Cardiac fibroblast (primary cell): ENCODE data around the gene FBXO11.

ENCODE experiments used
- DNase-seq, 2 donors: peaks; one replicate each; pipeline versions ENCODE4 v3.0.0 to v3.0.0-alpha.2; 2010; ENCODE audit warnings: low read depth in 2 of 2
- H3K4me3 ChIP-seq, 2 donors: replicated peaks in 1 of 2; 1 replicate in 1 of 2; 2 replicates in 1 of 2; pipeline ENCODE4 v1.5.1; 2011; ENCODE audit warnings: low read depth in 2 of 2, low read length in 2 of 2, mild to moderate bottlenecking in 2 of 2, moderate library complexity in 1 of 2
- CTCF ChIP-seq: IDR thresholded peaks from one replicate; pipeline ENCODE4 v1.5.1; 2011; ENCODE audit warnings: low read depth, mild to moderate bottlenecking, low read length, inconsistent platforms

Gene FBXO11

GRCh38 chr2:47876912-47877311, 29.4 kb downstream of the FBXO11 start:
- H3K4me3 ChIP-seq, result no peak overlapping the region
- TF ChIP-seq CTCF, result no peak
- DNase-seq, result no peak

DNA sequence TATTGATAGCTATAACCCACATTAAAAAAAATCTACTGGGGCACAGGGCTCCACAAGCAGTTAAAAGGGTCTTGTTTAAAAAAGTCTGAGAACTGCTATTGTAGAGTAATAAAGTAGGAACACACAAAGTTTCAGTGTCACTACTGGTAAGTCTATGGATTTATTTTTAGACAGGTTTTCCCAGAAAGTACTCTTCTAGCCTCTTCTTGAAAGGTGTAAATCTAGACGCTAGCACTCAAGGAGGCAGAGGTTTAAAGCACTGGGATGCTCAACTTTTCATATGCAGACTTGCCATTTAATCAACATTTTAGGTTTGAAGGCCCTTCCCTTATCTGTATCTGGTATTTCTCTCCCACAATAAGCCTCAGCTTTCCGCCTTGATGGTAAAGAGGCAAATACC, 33.4 kb downstream of the FBXO11 start:
- DNase-seq, result no peak
- TF ChIP-seq CTCF, result no peak
- H3K4me3 ChIP-seq, result no peak overlapping the region

DNA sequence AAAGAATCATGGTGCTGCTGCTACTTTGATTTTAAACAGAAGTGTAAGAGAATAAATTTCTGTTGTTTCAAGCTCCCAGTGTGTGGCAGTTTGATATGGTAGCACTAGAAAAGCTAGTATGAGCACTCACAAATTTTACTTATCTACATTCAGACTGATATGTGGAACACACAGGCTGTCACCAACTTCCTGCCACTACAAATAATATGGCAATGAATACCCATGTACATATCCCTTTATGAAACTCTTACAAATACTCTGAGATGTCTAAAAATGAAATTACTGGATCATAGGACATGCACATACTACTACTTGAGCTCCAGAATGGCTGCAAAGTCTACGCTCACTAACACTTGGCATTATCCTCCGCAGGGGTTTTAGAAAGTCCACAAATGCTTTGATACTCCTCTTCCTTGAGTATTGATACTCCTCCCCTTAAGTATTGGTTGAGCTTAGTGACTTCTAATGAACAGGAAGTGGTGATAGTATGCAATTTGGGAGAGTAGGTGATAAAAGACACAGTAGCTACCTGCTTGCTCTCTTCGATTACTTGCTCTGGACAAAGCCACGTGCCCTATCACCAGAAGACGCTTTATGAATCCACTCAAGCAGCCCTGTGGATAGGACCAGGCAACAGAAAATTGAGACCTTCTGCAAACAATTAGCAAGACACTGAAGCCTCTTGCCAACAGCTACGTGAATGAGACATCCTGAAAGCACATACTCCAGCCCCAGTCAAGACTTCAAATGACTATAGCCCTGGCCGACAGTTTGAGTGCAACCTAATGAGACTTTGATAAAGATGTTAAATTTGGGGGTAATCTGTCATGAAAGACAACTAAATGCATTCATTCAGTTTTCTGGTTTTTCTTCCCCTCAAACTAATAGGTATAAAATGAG, 35.4 kb downstream of the FBXO11 start:
- no peak for DNase-seq
- H3K4me3 ChIP-seq, result no peak overlapping the region

GRCh38 chr2:47869859-47870595, 36.3 kb downstream of the FBXO11 start:
- TF ChIP-seq CTCF, result no peak
- no peak overlapping the region for H3K4me3 ChIP-seq
- peak in 1 of 2 donors; percentile 40 for DNase-seq

More for the DNA sequence above, 35.4 kb downstream of the FBXO11 start:
- no peak for TF ChIP-seq CTCF

DNA sequence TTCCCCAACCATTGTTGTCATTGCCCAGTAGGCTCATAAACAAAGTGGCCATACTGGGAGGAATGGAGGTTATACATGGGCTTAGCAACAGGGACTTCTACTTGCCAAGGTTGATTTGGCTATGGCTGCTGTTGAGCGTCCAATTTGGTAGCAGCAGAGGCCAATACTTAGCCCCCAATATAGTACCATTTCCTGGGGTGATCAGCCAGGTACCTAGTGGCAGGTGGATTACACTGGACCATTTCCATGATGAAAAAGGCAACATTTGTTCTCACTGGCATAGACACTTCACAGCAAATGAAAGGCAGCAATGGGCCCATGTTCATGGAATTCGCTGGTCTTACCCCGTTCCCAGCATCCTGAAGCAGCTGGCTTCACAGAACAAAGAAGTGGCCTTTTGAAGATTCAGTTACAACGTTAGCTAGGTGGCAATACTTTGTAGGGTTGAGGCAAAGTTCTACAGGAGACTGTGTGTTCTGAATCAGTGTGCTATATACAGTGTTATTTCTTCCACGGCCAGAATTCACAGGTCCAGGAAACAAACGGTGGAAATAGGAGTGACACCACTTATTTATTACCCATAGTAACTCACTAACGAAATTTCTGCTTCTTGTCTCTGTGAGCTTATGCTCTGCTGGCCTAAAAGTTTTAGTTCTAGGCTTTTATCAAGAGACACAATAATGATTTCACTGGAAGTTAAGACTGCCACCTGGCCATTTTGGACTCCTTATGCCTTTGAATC, 37.5 kb downstream of the FBXO11 start:
- no peak overlapping the region for H3K4me3 ChIP-seq
- DNase-seq, result no peak
- TF ChIP-seq CTCF, result no peak

DNA sequence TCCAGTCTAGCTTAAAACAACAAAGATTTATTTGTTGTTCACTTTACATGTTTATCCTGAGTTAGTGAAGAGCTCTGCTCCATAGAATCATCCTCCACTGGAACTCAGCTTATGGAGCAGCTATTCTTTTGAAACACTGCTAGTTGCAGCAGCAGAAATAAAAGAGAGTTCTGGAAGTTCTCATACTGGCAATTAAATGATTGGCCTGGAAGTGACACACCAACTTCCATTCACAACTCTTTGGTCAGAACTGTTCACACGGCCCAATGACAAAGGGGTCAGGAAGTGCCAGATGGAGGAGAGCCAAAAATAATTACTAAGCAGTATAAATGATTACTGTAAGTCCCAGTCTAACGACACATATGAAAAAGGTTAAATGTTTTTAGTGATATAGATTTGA, 39.1 kb downstream of the FBXO11 start:
- H3K4me3 ChIP-seq, result no peak overlapping the region
- TF ChIP-seq CTCF, result no peak
- DNase-seq, result peak; percentile 90 to 92
